Stimulated activated naive CD4-positive, alpha-beta T cell (primary cell): ENCODE measurements around the gene TAF1B.
A peak's percentile ranks its signal among the peaks of the same experiment; 100 is the strongest.

Experiments
- DNase-seq, 6 experiments: peaks; one replicate each; lab custom pipeline; 2025; lab: John Stamatoyannopoulos, UW

Gene TAF1B

GRCh38 chr2:9808334-9809063, 34.8 kb upstream of the TAF1B start:
- DNase-seq, result no peak

GRCh38 chr2:9809064-9809356, 34.3 kb upstream of the TAF1B start:
- no peak for DNase-seq

- DNase-seq, result no peak
These were observed 33.7 kb upstream of the TAF1B start for GRCh38 chr2:9809448-9810088.

GRCh38 chr2:9811216-9811615, 32.1 kb upstream of the TAF1B start:
- no peak for DNase-seq

- no peak for DNase-seq
These were observed 31.4 kb upstream of the TAF1B start for GRCh38 chr2:9811679-9812511.

GRCh38 chr2:9812945-9813311, 30.3 kb upstream of the TAF1B start:
- no peak for DNase-seq

- peak in 5 of 6 experiments; percentile 21 to 67 (median 51) for DNase-seq
These were observed 29.8 kb upstream of the TAF1B start for GRCh38 chr2:9813312-9814128.

GRCh38 chr2:9814129-9814868, 29.0 kb upstream of the TAF1B start:
- no peak for DNase-seq

- no peak for DNase-seq
These were observed 28.2 kb upstream of the TAF1B start for GRCh38 chr2:9815076-9815475.

- DNase-seq, result no peak
These were observed 27.4 kb upstream of the TAF1B start for GRCh38 chr2:9815844-9816279.

- DNase-seq, result no peak
These were observed 25.2 kb upstream of the TAF1B start for GRCh38 chr2:9818097-9818496.

GRCh38 chr2:9819551-9819950, 23.7 kb upstream of the TAF1B start:
- no peak for DNase-seq

GRCh38 chr2:9820020-9820973, 23.0 kb upstream of the TAF1B start:
- DNase-seq, result no peak

GRCh38 chr2:9821805-9822445, 21.3 kb upstream of the TAF1B start:
- DNase-seq, result no peak

GRCh38 chr2:9824441-9824840, 18.8 kb upstream of the TAF1B start:
- DNase-seq, result no peak

GRCh38 chr2:9824956-9825720, 18.1 kb upstream of the TAF1B start:
- DNase-seq, result no peak

- DNase-seq, result no peak
These were observed 17.1 kb upstream of the TAF1B start for GRCh38 chr2:9826208-9826607.

- DNase-seq, result no peak
These were observed 12.4 kb upstream of the TAF1B start for GRCh38 chr2:9830685-9831410.
